ENCODE measurements around the gene DDX54.

DNA sequence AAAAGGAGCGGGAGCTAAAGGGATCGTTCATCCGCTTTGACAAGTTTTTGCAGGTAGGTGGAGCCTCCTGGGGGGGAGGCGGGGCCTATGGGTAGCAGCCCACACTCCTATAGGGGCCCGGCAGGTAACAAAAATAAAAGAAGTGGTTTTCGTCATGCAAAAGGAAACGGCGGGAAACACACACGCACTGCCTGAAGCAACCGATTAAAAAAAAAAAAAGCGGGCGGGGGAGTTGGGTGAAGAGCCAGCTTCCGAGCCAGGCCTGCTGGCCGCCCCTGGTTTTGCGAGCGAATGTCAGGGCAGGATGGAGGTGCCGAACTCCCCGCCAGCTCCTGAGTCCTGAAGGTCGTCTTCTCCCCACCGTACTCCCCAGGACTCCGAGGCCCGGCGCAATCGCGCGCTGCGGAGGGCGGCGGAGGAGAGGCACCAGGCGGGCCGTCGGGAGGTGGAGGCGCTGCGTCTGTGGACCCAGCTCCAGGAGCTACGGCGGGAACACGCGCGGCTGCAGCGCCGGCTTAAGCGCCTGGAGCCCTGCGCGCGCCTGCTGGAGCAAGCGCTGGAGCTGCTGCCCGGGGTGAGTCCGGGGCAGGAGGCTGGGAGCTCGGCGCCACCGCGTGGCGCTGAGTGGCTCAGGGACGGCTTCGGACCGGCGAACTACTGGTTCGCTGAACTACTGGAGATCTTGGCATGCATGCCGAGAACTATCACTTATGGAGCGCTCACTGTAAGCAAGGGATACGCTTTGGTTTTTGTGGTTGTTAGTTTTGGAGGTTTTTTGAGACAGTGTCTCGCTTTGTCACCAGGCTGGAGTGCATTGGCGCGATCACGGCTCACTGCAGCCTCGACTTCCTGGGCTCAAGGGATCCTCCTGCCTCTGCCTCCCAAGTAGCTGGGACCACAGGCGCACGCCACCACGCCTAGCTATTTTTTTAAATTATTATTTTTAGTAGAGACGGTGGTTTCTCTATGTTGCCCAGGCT is 32.2 kb downstream of the DDX54 start:
- TF ChIP-seq, protein P1, sequence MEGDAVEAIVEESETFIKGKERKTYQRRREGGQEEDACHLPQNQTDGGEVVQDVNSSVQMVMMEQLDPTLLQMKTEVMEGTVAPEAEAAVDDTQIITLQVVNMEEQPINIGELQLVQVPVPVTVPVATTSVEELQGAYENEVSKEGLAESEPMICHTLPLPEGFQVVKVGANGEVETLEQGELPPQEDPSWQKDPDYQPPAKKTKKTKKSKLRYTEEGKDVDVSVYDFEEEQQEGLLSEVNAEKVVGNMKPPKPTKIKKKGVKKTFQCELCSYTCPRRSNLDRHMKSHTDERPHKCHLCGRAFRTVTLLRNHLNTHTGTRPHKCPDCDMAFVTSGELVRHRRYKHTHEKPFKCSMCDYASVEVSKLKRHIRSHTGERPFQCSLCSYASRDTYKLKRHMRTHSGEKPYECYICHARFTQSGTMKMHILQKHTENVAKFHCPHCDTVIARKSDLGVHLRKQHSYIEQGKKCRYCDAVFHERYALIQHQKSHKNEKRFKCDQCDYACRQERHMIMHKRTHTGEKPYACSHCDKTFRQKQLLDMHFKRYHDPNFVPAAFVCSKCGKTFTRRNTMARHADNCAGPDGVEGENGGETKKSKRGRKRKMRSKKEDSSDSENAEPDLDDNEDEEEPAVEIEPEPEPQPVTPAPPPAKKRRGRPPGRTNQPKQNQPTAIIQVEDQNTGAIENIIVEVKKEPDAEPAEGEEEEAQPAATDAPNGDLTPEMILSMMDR (conservative IDR thresholded peaks at IDR 0.05) = peak; percentile 56
- no peak for TF ChIP-seq EZH2 (IDR thresholded peaks at IDR 0.05; ENCODE audit: low read depth)

All from PC-9 (cell line).